Measurements from ENCODE around the gene TMEM254.

DNA sequence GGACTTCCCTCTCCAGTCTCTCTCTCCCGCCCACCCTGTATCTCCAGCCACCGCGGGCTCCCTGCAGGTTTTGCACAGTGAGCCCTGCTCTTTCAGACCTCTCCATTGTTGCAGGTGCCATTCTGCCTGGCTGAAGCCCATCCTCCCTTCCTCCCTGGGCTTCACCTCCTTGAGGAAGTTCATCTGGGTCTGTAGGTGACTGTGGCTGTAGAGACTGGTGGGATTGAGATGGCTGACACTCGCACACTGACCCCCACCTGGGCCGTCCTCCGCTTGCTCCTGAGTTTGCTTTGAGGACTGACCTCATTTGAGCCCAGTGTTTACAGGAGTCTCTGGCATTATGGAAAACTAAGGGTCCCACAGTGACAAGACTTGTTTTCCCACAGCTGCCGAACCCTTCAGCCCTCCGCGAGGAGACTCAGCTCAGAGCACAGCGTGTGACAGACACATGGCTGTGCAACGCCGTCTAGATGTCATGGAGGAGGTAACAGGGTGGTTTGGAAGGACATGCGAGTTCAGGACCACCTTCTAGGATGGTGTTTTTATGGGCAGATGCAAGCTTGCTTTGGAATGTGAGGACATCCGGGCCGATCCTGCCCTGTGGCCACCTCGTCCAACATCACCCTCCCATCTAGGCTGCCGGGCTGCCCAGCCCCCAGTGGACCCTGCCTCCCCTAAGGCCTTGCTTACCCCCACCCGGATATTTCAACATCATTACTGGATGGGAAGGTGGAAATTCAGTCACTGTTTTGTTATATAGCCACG, 63.4 kb downstream of the TMEM254 start:
- TF ChIP-seq, protein P1, sequence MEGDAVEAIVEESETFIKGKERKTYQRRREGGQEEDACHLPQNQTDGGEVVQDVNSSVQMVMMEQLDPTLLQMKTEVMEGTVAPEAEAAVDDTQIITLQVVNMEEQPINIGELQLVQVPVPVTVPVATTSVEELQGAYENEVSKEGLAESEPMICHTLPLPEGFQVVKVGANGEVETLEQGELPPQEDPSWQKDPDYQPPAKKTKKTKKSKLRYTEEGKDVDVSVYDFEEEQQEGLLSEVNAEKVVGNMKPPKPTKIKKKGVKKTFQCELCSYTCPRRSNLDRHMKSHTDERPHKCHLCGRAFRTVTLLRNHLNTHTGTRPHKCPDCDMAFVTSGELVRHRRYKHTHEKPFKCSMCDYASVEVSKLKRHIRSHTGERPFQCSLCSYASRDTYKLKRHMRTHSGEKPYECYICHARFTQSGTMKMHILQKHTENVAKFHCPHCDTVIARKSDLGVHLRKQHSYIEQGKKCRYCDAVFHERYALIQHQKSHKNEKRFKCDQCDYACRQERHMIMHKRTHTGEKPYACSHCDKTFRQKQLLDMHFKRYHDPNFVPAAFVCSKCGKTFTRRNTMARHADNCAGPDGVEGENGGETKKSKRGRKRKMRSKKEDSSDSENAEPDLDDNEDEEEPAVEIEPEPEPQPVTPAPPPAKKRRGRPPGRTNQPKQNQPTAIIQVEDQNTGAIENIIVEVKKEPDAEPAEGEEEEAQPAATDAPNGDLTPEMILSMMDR (IDR thresholded peaks at IDR 0.05) = no peak
- TF ChIP-seq POLR2A (IDR thresholded peaks at IDR 0.05) = no peak

Data from prostate gland (tissue), 2 donors.